GM20000 (cell line): ENCODE measurements around the gene ESR1.

ENCODE experiments used
- DNase-seq: peaks from one replicate; pipeline ENCODE4 v3.0.0; 2012; ENCODE audit warnings: low spot score
- CTCF ChIP-seq: IDR thresholded peaks from 2 replicates; pipeline ENCODE4 v1.5.1; 2012; ENCODE audit warnings: mild to moderate bottlenecking, control low read depth; ENCODE audit errors: extremely low read depth, missing control alignments

Gene ESR1

GRCh38 chr6:152089992-152090391, 282.5 kb downstream of the ESR1 start:
- no peak for TF ChIP-seq CTCF
- DNase-seq = no peak

GRCh38 chr6:152091201-152091600, 283.7 kb downstream of the ESR1 start:
- no peak for TF ChIP-seq CTCF
- DNase-seq = no peak

- DNase-seq = no peak
- TF ChIP-seq CTCF = no peak
Observed at GRCh38 chr6:152091851-152092341, 284.4 kb downstream of the ESR1 start.

GRCh38 chr6:152093711-152094110, 286.2 kb downstream of the ESR1 start:
- no peak for DNase-seq
- TF ChIP-seq CTCF = no peak

GRCh38 chr6:152094276-152094675, 286.8 kb downstream of the ESR1 start:
- no peak for DNase-seq
- TF ChIP-seq CTCF = no peak

GRCh38 chr6:152094992-152095592, 287.6 kb downstream of the ESR1 start:
- DNase-seq = no peak
- TF ChIP-seq CTCF = no peak

- DNase-seq = no peak
- no peak for TF ChIP-seq CTCF
Observed at GRCh38 chr6:152096863-152097496, 289.5 kb downstream of the ESR1 start.
